ENCODE data around the gene LGR5.
A peak's percentile ranks its signal among the peaks of the same experiment; 100 is the strongest.
"Not testable (repeated sequence)": the region's sequence is repeated elsewhere in the genome, so short reads cannot be mapped to it uniquely, and the experiment has no call there.

LGR5 gene

GRCh38 chr12:71552728-71553501, 113.3 kb downstream of the LGR5 start:
- DNase-seq (ENCODE audit: low spot score) = no peak

GRCh38 chr12:71555191-71555590, 115.6 kb downstream of the LGR5 start:
- DNase-seq (ENCODE audit: low spot score) = no peak

DNA sequence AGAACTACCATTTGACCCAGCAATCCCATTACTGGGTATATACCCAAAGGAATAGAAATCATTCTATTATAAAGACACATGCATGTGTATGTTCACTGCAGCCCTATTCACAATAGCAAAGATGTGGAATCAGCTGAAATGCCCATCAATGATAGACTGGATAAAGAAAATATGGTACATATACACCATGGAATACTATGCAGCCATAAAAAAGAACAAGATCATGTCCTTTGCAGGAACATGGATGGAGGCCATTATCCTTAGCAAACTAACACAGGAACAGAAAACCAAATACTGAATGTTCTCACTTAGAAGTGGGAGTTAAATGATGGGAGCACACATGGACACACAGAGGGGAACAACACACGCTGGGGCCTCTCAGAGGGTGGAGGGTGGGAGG, 116.2 kb downstream of the LGR5 start:
- DNase-seq (ENCODE audit: low spot score) = not testable (repeated sequence)

DNA sequence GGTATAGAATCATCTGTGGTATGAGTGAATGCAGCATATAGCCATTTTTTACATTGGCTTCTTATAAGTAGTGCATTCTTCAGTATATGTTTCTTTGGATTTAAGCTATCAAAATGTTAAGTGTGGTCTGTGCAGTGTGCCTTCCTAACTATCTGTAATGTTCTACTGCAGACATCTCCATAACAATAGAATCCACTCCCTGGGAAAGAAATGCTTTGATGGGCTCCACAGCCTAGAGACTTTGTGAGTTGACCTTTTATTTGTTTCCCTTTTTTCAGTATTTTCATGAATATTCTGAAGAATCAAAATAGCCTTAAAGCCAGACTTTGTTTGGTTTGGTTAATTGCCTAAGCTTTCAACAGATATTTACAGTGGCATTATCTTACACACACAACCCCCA, 116.8 kb downstream of the LGR5 start:
- no peak for DNase-seq (ENCODE audit: low spot score)

DNA sequence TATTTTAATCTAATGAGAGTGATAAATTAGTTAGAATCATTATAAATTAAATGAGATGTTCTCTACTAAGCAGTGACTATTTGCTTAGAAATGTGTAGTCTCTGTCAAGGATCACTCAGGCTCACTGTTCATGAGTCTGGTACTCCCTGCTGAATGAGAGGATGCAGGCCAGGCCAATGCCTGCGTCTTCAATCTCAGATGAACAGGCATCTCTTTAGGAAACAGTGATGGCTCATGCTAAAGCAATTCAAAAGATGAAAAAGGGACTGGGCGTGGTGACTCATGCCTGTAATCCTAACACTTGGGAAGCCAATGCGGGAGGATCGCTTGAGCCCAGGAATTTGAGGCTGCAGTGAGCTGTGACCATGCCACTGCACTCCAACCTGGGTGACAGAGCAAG, 117.3 kb downstream of the LGR5 start:
- peak; percentile 89 for DNase-seq (ENCODE audit: low spot score)

- no peak for DNase-seq (ENCODE audit: low spot score)
Measured at GRCh38 chr12:71558445-71558844, 118.8 kb downstream of the LGR5 start.

- no peak for DNase-seq (ENCODE audit: low spot score)
Measured at GRCh38 chr12:71562676-71563595, 123.3 kb downstream of the LGR5 start.

- DNase-seq (ENCODE audit: low spot score) = no peak
Measured at GRCh38 chr12:71565535-71565934, 125.9 kb downstream of the LGR5 start.

DNA sequence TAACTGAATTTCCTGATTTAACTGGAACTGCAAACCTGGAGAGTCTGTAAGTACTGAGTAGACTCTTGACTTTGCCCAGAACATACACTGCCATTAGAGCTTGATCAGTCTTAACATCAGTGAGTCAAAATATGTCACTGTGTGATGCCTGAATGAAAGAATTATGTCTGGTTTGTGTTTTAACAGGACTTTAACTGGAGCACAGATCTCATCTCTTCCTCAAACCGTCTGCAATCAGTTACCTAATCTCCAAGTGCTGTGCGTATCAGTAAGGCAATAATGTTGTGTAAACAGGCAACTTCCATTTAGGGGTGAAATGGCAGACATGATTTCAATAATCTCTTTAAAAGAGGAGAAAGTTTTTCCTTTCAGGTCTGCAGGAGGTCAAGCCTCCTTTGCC, 127.1 kb downstream of the LGR5 start:
- DNase-seq (ENCODE audit: low spot score) = no peak

- DNase-seq (ENCODE audit: low spot score) = no peak
Measured at GRCh38 chr12:71567537-71567936, 127.9 kb downstream of the LGR5 start.

DNA sequence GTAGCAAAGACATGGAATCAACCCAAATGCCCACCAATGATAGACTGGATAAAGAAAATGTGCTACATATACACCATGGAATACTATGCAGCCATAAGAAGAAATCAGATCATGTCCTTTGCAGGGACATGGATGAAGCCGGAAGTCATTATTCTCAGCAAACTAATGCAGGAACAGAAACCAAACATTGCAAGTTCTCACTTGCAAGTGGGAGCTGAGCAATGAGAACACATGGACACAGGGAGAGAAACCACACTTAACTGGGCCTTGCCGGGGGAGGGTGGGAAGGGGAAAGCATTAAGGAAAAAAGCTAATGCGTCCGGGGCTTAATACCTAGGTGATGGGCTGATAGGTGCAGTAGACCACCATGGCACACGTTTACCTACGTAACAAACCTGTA, 130.3 kb downstream of the LGR5 start:
- not testable (repeated sequence) for DNase-seq (ENCODE audit: low spot score)

- no peak for DNase-seq (ENCODE audit: low spot score)
Measured at GRCh38 chr12:71576496-71576895, 136.9 kb downstream of the LGR5 start.

- no peak for DNase-seq (ENCODE audit: low spot score)
Measured at GRCh38 chr12:71578694-71579258, 139.2 kb downstream of the LGR5 start.

DNA sequence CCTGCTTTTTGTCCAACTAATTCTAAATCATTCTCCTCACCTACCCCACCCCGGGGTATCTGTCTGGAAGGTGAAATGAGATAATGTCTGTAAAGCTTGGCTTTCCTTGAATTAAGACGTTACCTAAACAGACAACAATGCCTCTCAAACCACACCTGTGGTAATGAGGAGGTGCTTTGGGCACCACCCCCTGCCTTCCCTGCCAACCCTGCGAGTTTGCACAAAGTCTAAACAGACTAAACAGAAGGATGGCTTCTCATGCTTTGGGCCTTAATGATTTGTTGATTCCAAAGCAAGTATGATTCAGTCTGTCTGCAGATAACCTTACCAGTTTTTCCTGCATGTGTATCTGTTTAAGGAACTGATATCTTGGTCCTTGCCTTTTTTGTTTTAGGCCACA, 141.6 kb downstream of the LGR5 start:
- no peak for DNase-seq (ENCODE audit: low spot score)

GRCh38 chr12:71582925-71583324, 143.3 kb downstream of the LGR5 start:
- no peak for DNase-seq (ENCODE audit: low spot score)

- no peak for DNase-seq (ENCODE audit: low spot score)
Measured at GRCh38 chr12:71584356-71584755, 144.8 kb downstream of the LGR5 start.

DNA sequence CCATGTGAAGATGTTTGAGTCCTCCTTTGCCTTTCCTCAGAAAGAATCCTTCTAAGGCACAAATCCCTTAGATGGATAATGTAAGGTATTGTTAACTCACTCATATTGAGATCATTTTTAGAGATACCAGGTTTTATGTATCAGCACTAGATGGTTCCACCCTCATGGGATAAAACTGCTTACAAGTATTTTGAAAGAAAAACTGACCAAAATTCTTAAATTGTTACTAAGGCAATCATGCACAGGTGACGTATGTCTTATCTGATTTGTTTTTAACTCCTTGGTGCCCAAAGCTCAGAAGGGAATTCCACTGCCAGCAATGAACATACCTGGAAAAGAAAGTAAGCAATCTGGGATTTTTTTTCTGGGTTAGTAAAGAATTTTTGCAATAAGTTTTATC, 145.6 kb downstream of the LGR5 start:
- no peak for DNase-seq (ENCODE audit: low spot score)

DNA sequence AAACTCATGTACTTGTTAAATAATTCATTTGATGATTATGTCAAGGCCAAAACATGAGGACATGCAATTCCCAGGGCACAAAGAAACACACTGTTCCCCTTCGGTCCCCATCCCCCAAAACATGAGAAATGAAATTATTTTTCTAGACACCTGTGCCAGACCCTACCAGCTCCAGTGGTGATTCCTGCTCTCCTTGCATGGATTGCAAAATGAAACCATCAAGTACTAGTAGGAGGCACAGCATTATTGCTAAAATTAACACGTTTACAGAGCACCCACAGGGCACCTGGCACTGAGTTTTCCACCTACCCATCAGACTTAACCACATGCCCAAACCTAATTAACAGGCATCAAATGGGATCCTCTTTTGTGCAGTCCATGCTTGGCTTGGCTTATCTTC, 147.4 kb downstream of the LGR5 start:
- DNase-seq (ENCODE audit: low spot score) = no peak

DNA sequence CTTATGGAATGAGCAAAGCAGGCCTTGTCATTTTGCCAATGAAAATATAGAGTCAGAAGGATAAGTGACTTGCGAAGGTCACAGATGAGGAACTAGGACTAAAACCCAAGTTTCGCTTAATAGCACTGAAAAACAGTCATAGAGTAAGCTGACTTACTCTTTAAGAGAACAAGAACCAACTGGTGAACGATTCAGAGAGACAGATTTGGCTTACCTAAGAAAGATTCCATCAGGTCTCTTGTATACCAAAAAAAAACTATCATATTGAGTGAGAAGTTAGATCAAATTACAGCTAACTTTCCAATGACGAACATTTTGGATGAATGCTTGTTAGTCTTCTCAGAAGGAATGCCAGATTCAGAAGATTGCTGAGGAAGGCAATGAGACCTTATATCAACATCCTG, 149.9 kb downstream of the LGR5 start:
- no peak for DNase-seq (ENCODE audit: low spot score)

DNA sequence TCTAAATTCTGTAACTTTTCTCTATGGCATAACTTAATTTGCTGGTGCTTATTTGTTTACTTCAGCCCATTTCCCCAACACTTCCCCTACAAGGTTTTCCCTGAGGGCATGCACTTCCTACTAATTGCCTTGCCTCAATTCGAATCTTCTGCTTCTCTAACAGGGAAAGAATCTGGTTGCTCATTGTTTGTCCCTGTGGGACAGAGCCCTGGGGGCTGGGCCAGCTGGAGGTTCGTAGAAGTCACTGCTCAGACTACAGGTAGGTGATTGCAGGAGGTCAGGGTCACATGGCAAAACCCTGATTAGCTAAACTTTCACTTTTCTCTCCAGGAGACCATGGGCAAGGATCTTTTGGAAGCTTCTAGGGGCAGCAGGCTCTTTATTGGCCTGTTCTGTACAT, 152.0 kb downstream of the LGR5 start:
- no peak for DNase-seq (ENCODE audit: low spot score)

DNA sequence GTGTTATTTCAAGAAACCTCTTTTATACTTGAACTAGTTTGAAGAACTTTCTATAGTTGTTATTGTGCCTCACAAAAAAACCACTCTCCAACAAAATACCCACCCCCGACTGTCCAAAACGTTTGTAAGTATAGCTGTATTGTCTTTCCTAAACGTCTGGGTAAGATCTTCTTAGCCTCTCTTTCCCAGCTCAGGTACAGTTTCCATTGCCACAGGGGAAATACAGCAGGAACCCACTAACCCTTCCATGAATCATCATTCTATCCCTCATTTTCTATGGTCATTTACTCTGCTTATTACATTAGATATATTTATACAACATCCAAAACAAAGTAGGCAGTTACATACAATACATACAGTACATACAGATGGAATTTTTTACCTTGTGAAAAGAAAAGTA, 153.2 kb downstream of the LGR5 start:
- no peak for DNase-seq (ENCODE audit: low spot score)

GRCh38 chr12:71594214-71594948, 154.8 kb downstream of the LGR5 start:
- DNase-seq (ENCODE audit: low spot score) = peak; percentile 16
